ENCODE data around the gene OR4K14.

Gene OR4K14

GRCh38 chr14:20002319-20002718, 16.8 kb downstream of the OR4K14 start:
- no peaks in the 10 kb centered on the region for H4K20me1 ChIP-seq (ENCODE audit: insufficient read depth)
- H3K4me1 ChIP-seq (ENCODE audit: low read depth, poor library complexity, severe bottlenecking), result no peaks in the 10 kb centered on the region
- H3K4me3 ChIP-seq (IDR thresholded peaks at IDR 0.05; ENCODE audit: insufficient read depth, low read depth, low read length), result no peak overlapping the region
- no peaks in the 10 kb centered on the region for H3K79me2 ChIP-seq (ENCODE audit: insufficient read depth, low read depth)
- H3K36me3 ChIP-seq (ENCODE audit: insufficient read depth), result no peaks in the 10 kb centered on the region
- H3K27ac ChIP-seq, result no peak overlapping the region
- no peak for TF ChIP-seq CTCF (conservative IDR thresholded peaks at IDR 0.05; ENCODE audit: low read depth, low read length)
- no peaks in the 10 kb centered on the region for H3K27me3 ChIP-seq (ENCODE audit: insufficient read depth, low read depth)
- no peak overlapping the region for H2AFZ ChIP-seq (ENCODE audit: low read depth)
- no peak overlapping the region for H3K9ac ChIP-seq
- H3K4me2 ChIP-seq, result no peak overlapping the region

- Histone ChIP-seq H4K20me1 (ENCODE audit: insufficient read depth) (no peaks in the 10 kb centered on the region), H3K27ac (no peak within 1 kb of the TSS), H3K79me2 (ENCODE audit: insufficient read depth, low read depth) (no peaks in the 10 kb centered on the region), H3K9ac (no peak within 1 kb of the TSS), H3K4me2 (no peak within 1 kb of the TSS), H3K36me3 (ENCODE audit: insufficient read depth) (no peaks in the 10 kb centered on the region), H3K27me3 (ENCODE audit: insufficient read depth, low read depth) (no peaks in the 10 kb centered on the region), H3K4me1 (ENCODE audit: low read depth, poor library complexity, severe bottlenecking) (no peaks in the 10 kb centered on the region), H3K4me3 (IDR thresholded peaks at IDR 0.05; ENCODE audit: insufficient read depth, low read depth, low read length) (no peak within 1 kb of the TSS), H2AFZ (ENCODE audit: low read depth) (no peak within 1 kb of the TSS)
- TF ChIP-seq CTCF (conservative IDR thresholded peaks at IDR 0.05; ENCODE audit: low read depth, low read length), result no peak
Measured at GRCh38 chr14:20001863-20002262, 17.2 kb downstream of the OR4K14 start, which contains the start of gene OR4Q2. Gene OR4Q2, plus strand, starts transcription at chr14:20002163.

GRCh38 chr14:19993438-19993837, 25.7 kb downstream of the OR4K14 start:
- no peaks in the 10 kb centered on the region for H4K20me1 ChIP-seq (ENCODE audit: insufficient read depth)
- no peak overlapping the region for H2AFZ ChIP-seq (ENCODE audit: low read depth)
- H3K4me3 ChIP-seq (IDR thresholded peaks at IDR 0.05; ENCODE audit: insufficient read depth, low read depth, low read length), result no peak overlapping the region
- no peaks in the 10 kb centered on the region for H3K4me1 ChIP-seq (ENCODE audit: low read depth, poor library complexity, severe bottlenecking)
- no peak overlapping the region for H3K9ac ChIP-seq
- TF ChIP-seq CTCF (conservative IDR thresholded peaks at IDR 0.05; ENCODE audit: low read depth, low read length), result no peak
- H3K27ac ChIP-seq, result no peak overlapping the region
- no peaks in the 10 kb centered on the region for H3K27me3 ChIP-seq (ENCODE audit: insufficient read depth, low read depth)
- H3K4me2 ChIP-seq, result no peak overlapping the region
- no peaks in the 10 kb centered on the region for H3K79me2 ChIP-seq (ENCODE audit: insufficient read depth, low read depth)
- no peaks in the 10 kb centered on the region for H3K36me3 ChIP-seq (ENCODE audit: insufficient read depth)

- Histone ChIP-seq H3K36me3 (ENCODE audit: insufficient read depth) (no peaks in the 10 kb centered on the region), H3K4me3 (IDR thresholded peaks at IDR 0.05; ENCODE audit: insufficient read depth, low read depth, low read length) (no peak within 1 kb of the TSS), H3K9ac (no peak within 1 kb of the TSS), H2AFZ (ENCODE audit: low read depth) (no peak within 1 kb of the TSS), H3K79me2 (ENCODE audit: insufficient read depth, low read depth) (no peaks in the 10 kb centered on the region), H4K20me1 (ENCODE audit: insufficient read depth) (no peaks in the 10 kb centered on the region), H3K27me3 (ENCODE audit: insufficient read depth, low read depth) (no peaks in the 10 kb centered on the region), H3K27ac (no peak within 1 kb of the TSS), H3K4me2 (no peak within 1 kb of the TSS), H3K4me1 (ENCODE audit: low read depth, poor library complexity, severe bottlenecking) (no peaks in the 10 kb centered on the region)
- TF ChIP-seq CTCF (conservative IDR thresholded peaks at IDR 0.05; ENCODE audit: low read depth, low read length), result no peak
Measured at GRCh38 chr14:19975291-19975690, 43.8 kb downstream of the OR4K14 start, which contains the start of gene OR4K15. Gene OR4K15, plus strand, starts transcription at chr14:19975591. Its CDS starts 0 bp downstream, at chr14:19975591.
